Measurements from ENCODE around the gene EPB41L4A.
"Not testable (repeated sequence)": the region's sequence is repeated elsewhere in the genome, so short reads cannot be mapped to it uniquely, and the experiment has no call there.

EPB41L4A gene, protein sequence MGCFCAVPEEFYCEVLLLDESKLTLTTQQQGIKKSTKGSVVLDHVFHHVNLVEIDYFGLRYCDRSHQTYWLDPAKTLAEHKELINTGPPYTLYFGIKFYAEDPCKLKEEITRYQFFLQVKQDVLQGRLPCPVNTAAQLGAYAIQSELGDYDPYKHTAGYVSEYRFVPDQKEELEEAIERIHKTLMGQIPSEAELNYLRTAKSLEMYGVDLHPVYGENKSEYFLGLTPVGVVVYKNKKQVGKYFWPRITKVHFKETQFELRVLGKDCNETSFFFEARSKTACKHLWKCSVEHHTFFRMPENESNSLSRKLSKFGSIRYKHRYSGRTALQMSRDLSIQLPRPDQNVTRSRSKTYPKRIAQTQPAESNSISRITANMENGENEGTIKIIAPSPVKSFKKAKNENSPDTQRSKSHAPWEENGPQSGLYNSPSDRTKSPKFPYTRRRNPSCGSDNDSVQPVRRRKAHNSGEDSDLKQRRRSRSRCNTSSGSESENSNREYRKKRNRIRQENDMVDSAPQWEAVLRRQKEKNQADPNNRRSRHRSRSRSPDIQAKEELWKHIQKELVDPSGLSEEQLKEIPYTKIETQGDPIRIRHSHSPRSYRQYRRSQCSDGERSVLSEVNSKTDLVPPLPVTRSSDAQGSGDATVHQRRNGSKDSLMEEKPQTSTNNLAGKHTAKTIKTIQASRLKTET

DNA sequence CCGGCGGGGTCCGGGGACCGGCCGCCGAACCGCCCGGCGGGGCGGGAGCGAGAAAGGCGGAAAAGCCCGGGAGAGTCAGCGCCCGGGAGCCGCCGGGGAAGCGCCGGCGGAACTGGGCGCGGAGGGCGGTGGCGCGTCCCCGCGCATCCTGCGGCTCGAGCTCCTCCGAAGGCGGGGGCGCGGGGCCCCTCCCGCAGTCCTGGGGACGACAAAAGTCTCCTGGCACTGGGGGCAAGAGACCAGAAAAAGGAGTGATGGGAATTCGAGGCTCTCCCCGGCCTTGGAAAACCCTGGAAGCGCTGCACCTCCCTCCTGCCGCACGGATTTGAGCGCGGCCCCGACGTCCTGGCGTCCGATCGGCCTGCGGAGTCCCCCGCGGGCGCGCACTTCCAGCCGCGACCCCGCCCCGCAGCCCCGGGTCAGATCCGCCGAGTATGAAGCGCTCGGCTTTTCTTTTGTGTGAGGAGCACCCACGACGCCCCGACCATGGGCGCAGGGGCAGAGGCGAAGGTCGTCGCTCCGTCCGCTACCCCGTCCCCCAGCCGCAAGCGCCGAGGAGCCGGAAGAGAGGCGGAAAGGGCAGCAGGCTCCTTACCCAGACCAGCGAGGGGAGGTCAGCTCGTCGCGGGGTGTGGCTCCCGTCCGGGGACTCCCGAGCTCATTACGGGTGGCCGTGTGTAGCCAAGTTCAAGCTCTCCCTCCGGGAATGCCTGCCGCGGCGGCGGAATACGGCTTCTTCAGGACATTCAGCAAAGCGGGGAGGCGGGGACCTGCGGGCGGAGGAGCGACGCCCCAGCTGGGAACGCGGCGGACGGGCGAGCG is at the start of gene EPB41L4A:
EPB41L4A (minus strand) TSS at position 114 of the 822 bp plus-strand sequence. CDS start 238 bp downstream, outside the sequence.
- DNase-seq (ENCODE audit: low read depth in 3 of 3, low spot score in 1 of 3), result no peak

- DNase-seq (ENCODE audit: low read depth in 3 of 3, low spot score in 1 of 3), result no peak
Observed at GRCh38 chr5:112467485-112467884, 48.4 kb upstream of the EPB41L4A start.

- DNase-seq (ENCODE audit: low read depth in 3 of 3, low spot score in 1 of 3), result not testable (repeated sequence)
Observed at GRCh38 chr5:112466261-112466660, 47.2 kb upstream of the EPB41L4A start.

GRCh38 chr5:112447187-112447760 is 28.2 kb upstream of the EPB41L4A start:
- DNase-seq (ENCODE audit: low read depth in 3 of 3, low spot score in 1 of 3), result not testable (repeated sequence)

DNA sequence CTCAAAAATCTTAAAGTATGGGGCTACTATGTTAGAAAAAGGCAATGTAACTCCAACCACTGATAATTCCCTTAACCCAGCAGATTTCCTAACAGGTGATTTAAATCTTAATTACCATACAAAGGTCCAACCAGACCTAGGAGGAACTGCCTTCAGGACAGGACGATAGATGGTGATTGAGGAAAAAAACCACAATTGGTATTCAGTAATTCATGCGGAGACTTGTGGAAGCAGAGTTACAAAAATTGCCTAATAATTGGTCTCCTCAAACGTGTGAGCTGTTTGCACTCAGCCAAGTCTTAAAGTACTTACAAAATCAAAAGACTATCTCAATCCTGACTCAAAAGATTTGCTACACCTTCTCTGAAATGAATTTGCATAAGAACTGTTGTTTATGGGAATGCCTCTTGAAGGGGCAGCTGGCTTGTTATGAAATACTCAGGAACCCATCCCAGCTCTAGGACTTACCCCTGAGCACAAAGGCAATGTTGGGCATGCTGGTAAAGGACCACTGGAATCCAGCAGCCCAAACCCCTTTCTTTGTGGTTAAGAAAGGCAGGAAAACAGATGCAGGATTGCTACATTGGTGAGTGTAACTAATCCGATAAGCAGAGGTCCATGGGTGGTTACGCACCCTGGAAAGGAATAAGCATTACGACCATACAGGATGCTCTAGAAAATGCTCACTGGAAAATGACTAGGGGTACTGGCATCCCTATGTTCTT is 26.7 kb upstream of the EPB41L4A start:
- DNase-seq (ENCODE audit: low read depth in 3 of 3, low spot score in 1 of 3), result no peak

GRCh38 chr5:112443932-112444331 is 24.9 kb upstream of the EPB41L4A start:
- DNase-seq (ENCODE audit: low read depth in 3 of 3, low spot score in 1 of 3), result not testable (repeated sequence)

- DNase-seq (ENCODE audit: low read depth in 3 of 3, low spot score in 1 of 3), result no peak
Observed at GRCh38 chr5:112440031-112440430, 21.0 kb upstream of the EPB41L4A start.

DNA sequence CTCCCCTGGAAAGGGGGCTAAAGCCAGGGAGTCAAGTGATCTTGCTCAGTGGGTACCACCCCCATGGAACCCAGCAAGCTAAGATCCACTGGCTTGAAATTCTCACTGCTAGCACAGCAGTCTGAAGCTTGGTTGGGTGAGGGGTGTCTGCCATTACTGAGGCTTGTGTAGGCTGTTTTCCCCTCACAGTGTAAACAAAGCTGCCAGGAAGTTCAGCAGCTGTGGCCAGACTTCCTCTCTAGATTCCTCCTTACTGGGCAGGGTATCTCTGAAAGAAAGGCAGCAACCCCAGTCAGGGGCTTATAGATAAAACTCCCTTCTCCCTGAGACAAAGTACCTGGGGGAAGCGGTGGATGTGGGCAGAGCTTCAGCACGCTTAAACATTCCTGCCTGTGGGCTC is 17.1 kb upstream of the EPB41L4A start:
- DNase-seq (ENCODE audit: low read depth in 3 of 3, low spot score in 1 of 3), result no peak

GRCh38 chr5:112434641-112435040 is 15.6 kb upstream of the EPB41L4A start:
- DNase-seq (ENCODE audit: low read depth in 3 of 3, low spot score in 1 of 3), result no peak

DNA sequence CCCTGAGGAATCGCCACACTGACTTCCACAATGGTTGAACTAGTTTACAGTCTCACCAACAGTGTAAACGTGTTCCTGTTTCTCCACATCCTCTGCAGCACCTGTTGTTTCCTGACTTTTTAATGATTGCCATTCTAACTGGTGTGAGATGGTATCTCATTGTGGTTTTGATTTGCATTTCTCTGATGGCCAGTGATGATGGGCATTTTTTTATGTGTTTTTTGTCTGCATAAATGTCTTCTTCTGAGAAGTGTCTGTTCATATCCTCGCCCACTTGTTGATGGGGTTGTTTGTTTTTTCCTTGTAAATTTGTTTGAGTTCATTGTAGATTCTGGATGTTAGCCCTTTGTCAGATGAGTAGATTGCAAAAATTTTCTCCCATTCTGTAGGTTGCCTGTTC is 7.1 kb upstream of the EPB41L4A start:
- DNase-seq (ENCODE audit: low read depth in 3 of 3, low spot score in 1 of 3), result not testable (repeated sequence)

DNA sequence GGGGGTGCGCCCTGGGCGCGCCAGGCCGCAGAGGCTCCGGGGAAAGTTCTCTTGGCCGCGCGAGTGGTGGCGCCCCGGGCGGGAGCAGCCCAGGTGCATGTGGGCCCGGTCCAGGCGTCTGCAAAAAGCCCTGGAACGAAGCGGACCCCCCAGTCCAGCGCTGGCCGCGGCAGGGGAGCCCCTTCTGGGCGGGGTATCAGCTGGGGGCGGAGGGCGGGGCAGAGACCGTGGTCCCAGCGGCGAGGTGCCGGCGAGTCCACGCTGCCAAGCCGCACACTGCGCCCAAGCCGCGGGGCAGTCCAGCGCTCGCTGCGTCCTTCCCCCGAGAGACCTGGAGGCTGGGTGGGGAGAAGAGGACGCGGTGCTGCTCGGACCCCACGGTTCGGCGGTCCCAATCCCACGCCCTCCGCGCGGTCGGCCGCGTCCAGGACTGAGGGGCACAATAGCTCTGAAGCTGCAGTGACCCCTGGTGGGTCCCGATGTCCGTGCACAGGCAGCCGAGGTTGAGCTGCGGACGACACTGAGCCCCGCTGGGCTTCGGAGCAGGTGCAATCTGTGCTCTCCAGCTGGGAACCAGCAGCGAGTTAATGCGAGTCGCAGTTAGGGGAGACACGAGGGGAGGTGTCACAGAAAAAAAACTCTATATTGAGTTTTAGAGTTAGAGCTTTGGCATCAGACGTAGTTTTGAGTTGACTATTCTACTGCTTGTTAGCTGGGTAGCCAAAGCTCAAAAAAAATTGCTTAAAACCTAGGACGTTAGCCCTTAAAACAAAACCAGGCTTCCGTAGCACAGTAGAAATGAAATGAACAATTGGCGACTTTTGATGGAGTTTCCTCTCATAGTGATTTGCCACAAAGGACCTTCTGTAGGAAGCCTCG is 1.1 kb upstream of the EPB41L4A start:
- no peak for DNase-seq (ENCODE audit: low read depth in 3 of 3, low spot score in 1 of 3)

DNA sequence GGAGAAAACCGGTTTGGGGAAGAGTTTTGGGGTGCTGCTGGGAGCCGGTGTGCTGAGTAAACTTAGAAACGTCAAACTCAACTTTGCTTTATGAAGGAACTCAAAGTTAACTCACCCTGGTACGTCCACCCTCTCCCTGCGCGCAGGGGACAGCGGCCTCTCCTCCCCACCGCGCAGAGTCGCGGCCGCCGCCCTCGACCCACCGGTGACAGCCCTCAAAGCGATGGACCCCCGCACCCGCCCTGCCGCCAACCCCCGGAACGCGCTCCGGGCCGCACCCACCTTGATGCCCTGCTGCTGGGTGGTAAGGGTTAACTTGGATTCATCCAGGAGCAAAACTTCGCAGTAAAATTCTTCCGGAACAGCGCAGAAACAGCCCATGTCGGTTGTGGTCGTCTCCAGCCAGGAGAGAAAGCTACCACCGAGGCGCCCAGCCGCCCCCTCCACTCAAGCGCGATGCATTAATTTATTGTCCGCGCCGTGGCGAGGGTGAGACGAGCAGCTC is 366 bp downstream of the EPB41L4A start:
- DNase-seq (ENCODE audit: low read depth in 3 of 3, low spot score in 1 of 3), result no peak

GRCh38 chr5:112417931-112418658 is 982 bp downstream of the EPB41L4A start:
- DNase-seq (ENCODE audit: low read depth in 3 of 3, low spot score in 1 of 3), result no peak

GRCh38 chr5:112415552-112415951 is 3.5 kb downstream of the EPB41L4A start:
- no peak for DNase-seq (ENCODE audit: low read depth in 3 of 3, low spot score in 1 of 3)

GRCh38 chr5:112413611-112414010 is 5.5 kb downstream of the EPB41L4A start:
- no peak for DNase-seq (ENCODE audit: low read depth in 3 of 3, low spot score in 1 of 3)

GRCh38 chr5:112412346-112412745 is 6.7 kb downstream of the EPB41L4A start:
- no peak for DNase-seq (ENCODE audit: low read depth in 3 of 3, low spot score in 1 of 3)

- no peak for DNase-seq (ENCODE audit: low read depth in 3 of 3, low spot score in 1 of 3)
Observed at GRCh38 chr5:112411903-112412302, 7.2 kb downstream of the EPB41L4A start.

DNA sequence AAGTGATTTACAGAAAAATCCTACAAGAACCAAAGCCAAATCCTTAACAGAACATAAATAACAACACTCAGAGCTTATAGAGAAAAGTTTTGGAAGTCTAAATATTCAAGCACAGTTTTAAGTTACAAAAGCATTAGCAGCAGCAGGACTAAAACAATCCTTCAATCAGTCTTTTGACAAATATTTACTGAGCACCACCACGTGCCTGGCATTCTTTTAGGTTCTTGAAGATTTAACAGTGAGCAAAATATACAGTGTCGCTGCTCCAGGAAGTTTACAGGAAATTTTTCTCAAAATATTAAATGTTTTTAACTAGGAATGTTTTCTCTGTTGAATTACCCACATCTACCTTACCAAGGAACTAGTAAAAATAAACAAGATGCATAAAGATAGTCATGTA is 11.4 kb downstream of the EPB41L4A start:
- DNase-seq (ENCODE audit: low read depth in 3 of 3, low spot score in 1 of 3), result no peak

GRCh38 chr5:112407240-112407639 is 11.8 kb downstream of the EPB41L4A start:
- no peak for DNase-seq (ENCODE audit: low read depth in 3 of 3, low spot score in 1 of 3)

All from stimulated activated CD4-positive, alpha-beta T cell treated with anti-CD3 and anti-CD28 coated beads, TNF-alpha, amount 100 ng/mL, for 1 hour (primary cell).